Fibroblast of peridontal ligament (primary cell): ENCODE measurements around the gene CFAP206.
"Not testable (repeated sequence)": the region's sequence is repeated elsewhere in the genome, so short reads cannot be mapped to it uniquely, and the experiment has no call there.

ENCODE experiments used
- DNase-seq: peaks from one replicate; pipeline ENCODE4 v3.0.0-alpha.2; 2010; ENCODE audit errors: extremely low read depth

CFAP206 gene

GRCh38 chr6:87420360-87420759 is 12.6 kb downstream of the CFAP206 start:
- DNase-seq = no peak

DNA sequence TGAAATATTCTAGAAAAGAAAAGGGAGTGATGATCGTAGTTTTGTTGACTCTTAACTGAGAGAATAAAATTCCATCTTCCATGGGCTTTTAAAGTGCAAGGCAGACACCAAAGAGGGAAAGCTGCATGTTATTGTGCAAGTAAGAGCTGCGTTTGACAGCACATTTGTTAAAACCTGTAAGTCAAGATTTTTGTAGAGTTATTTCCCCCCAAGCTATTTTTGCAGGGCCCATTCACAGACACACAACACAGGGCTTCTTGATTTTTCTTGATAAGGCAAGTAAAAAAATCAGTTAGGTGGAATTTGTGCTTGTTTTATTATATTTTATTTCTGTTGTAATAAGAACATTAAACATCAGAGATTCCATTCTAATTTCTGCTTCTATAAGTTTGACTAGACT is 13.8 kb downstream of the CFAP206 start:
- no peak for DNase-seq

DNA sequence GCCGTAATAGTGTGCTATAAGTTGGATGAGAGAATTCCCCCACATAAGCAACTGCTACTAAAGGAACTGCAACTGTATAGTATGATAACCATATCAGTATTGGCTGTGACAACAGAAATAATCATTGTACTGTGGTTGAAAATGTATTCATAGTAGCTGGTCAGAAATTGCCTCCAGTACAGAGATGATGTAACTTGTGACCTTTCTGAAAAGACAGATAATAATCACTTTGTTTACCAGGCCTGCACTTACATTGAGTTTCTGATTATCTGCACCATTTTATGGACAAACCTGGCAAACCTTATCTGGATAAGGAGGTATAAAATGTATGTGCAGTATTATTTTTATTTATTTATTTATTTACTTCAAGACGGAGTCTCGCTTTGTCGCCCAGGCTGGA is 19.0 kb downstream of the CFAP206 start:
- DNase-seq = no peak

- DNase-seq = no peak
These were observed 22.7 kb downstream of the CFAP206 start for GRCh38 chr6:87430499-87430898.

DNA sequence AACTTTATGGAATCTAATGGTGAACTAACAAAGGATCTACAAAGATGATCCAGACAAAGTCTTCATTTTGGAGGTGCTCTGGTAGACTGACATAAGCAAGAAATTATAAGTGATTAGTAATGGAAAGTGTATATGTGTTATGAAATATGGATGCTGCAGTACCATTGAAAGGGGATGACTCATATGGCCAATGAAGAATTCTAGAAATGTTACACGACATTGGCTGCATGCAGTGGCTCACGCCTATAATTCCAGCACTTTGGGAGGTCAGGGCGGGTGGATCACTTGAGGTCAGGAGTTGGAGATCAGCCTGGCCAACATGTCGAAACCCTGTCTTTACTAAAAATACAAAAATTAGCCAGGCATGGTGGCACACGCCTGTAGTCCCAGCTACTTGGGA is 23.5 kb downstream of the CFAP206 start:
- peak; percentile 5 for DNase-seq

- peak; percentile 65 for DNase-seq
These were observed 28.7 kb downstream of the CFAP206 start for GRCh38 chr6:87436435-87436834.

DNA sequence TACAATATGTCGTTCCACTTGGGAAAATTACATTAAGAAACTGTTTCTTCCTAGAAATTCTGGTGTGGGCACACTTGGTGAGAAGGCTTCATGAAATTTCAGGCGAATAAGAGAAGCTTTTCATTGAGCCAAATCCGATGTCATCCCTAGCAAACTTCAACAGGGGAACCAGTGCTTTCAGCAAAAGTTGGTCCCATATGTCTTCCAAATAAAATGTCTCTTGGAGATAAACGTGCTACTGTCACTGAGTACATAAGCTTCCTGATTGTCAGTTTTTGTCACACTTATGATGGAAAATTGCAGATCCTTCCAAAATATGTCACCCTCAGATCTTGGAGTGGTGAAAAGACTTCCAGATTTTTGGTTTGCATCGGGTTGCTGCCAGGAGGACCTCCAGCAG is 33.9 kb downstream of the CFAP206 start:
- no peak for DNase-seq

- no peak for DNase-seq
These were observed 36.6 kb downstream of the CFAP206 start for GRCh38 chr6:87444362-87444761.

- no peak for DNase-seq
These were observed 57.3 kb downstream of the CFAP206 start for GRCh38 chr6:87465051-87465450.

DNA sequence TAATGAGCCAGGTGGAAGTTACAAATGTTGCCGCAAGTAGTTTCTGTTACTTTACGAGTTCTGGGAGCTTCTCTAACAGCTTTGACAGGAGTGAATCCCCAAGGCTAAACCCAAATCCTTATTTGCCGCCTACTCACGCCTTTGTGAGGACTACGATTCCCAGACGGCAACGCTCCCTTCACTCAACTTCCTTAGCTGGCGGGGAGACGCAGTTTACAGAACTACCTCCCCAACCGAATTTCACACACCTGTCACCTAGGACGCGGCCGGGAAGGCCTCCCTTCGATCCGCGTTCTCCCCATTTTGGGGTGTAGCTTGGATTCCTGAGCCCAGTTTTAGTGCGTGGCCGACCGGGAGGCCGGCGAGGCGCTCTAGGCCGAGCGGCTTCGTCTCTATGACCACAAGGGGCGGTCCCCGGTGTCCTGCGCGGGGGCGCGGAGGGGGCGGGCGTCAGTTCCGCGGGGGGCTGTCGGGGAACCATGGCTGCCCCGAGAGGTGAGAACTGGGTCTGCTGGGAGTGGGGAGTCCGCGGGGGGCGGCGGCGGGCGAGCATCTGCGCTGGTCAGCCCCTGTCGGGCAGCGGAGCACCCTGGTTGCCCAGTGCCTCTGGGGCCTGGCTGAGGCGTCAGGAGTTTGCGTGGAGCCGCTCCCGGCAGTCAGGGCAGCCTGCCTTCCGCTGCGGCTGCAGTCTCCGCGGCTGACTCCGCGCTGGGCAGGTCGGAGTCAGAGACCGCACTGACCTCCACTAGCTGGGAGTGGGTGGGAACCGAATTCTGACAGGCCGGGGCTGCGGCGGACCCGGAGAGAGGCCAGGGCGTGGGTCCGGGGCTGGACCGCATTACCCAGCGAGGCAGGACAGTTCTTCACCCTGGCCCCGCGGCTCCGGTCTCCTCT is 65.0 kb downstream of the CFAP206 start, which contains the start of gene SLC35A1:
TSS of gene SLC35A1 (plus strand) at position 450 of the 894 bp plus-strand sequence. CDS start at position 480, 30 bp downstream.
- peak; percentile 82 for DNase-seq

GRCh38 chr6:87473419-87473903 is 65.7 kb downstream of the CFAP206 start:
- DNase-seq = peak; percentile 43

- no peak for DNase-seq
These were observed 74.2 kb downstream of the CFAP206 start for GRCh38 chr6:87481931-87482330.

DNA sequence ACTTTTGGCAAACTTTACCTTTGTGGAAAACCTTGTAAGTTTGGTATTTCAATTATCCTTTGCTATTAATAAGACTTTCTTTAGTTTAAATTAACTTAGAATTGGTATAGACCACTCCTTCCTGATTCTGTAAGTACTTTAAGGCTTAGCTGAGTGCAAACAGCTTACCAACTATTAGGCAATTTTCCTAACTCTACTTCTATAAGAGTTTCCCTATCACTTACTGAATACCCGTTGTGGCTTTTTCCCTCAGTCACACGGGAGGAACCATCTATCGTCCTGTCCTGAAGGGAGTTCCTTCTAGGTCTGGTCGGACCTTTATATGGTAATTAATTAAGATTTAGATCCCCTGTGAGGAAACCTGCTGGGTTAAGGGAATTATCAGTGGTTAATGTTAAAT is 74.6 kb downstream of the CFAP206 start:
- DNase-seq = no peak

GRCh38 chr6:87483929-87484328 is 76.2 kb downstream of the CFAP206 start:
- DNase-seq = no peak

DNA sequence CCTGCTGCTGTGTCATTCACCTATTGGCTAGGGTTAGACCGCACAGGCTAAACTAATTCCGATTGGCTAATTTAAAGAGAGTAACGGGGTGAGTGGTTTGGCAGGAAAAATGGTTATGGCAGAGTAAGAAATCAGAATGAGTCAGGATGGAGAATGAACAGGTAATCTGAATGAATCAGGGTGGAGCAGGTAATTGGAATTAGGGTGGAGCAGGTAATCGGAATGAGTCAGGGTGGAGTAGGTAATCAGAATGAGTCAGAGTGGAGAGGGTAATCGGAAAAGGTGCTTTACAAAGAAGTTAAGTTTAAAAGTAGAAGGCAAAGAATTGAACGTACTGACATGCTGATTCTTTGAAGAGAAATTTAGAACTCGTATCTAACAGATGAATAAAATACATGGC is 76.7 kb downstream of the CFAP206 start:
- no peak for DNase-seq

DNA sequence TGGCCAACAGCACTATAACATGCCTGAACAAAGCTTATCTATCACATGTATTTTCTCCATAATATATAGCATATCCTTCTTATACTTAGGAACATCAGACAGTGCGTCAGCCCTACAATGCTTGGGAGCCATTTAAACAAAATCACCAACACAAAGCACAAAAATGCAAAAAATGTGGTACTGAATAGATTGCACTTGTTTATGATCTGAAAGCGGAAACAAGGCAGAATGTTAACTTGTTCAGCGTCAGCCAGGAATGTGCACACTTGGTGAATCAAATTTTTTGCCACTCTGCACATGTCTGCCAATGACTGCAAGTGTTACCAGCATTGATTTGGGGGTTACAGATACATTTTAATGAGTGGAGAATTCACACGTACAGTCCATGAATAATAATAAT is 79.8 kb downstream of the CFAP206 start:
- DNase-seq = no peak

- not testable (repeated sequence) for DNase-seq
These were observed 81.6 kb downstream of the CFAP206 start for GRCh38 chr6:87489326-87489725.

- no peak for DNase-seq
These were observed 87.1 kb downstream of the CFAP206 start for GRCh38 chr6:87494761-87495422.

DNA sequence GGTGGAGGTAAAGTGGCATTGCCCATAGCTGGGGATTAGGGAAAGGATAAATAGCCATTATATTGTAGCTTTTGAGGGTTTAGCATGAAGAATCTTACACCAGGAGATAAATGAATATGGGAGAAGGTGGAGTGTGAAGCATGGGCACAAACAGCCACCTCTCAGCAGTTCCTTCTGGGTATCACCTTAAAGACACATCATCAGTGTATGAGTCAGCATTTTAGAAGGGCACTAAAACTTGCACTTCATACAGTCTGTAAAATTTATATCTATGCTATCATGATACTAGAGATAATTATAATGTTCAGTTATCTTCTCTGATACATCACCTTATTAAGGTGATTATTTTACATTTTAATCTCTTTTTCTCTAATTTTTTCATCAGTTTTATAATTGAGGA is 90.3 kb downstream of the CFAP206 start:
- DNase-seq = no peak

DNA sequence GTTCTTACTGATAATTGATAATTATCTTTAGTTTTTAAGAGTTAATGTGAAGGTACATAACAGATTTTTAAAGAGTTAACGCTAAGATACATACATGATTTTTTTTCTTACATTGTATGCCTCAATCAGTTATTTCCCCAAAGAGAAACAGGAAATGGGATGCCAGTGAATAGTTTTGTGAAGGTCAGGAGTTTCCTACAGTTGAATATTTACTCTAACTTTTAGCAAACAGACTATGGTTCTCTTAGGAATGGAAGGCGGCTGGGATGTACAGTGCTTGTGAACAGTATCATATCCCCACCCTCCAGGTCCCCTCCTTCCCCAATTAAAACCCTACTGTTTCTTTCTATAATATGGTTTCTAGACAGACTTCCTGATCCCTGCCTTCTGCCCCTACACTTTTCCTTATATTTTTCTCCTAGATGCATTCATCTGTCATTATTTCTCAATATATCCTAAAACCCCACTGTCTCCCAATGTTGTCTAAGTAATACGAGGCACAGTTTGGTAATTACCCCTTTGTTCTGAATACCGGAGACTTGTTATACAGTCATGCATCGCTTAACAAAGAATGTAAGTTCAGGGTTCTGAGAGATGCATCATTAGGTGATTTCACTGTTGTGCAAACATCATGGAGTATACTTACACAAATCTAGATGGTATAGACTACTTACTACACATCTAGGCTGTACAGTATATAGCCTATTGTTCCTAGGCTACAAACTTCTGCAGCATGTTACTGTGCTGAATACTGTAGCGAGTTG is 94.2 kb downstream of the CFAP206 start:
- no peak for DNase-seq

GRCh38 chr6:87504441-87504840 is 96.7 kb downstream of the CFAP206 start:
- no peak for DNase-seq
